SKM-1 treated with dmso at 0.1 percent for 144 hours (cell line): Measurements from ENCODE around the gene RADX.

Source experiments
- DNase-seq: peaks from one replicate; lab custom pipeline; 2025; ENCODE audit not compliant: unreplicated experiment; lab: John Stamatoyannopoulos, UW

Gene RADX

GRCh38 chrX:106684207-106684606 is 72.4 kb downstream of the RADX start:
- DNase-seq, result no peak

- no peak for DNase-seq
These were observed 80.8 kb downstream of the RADX start for GRCh38 chrX:106692425-106693065.

- DNase-seq, result no peak
These were observed 84.7 kb downstream of the RADX start for GRCh38 chrX:106696502-106696901.

- DNase-seq, result no peak
These were observed 86.9 kb downstream of the RADX start for GRCh38 chrX:106698693-106699092.

- DNase-seq, result no peak
These were observed 90.9 kb downstream of the RADX start for GRCh38 chrX:106702636-106703035.

GRCh38 chrX:106706466-106706865 is 94.7 kb downstream of the RADX start:
- DNase-seq, result no peak

- no peak for DNase-seq
These were observed 96.1 kb downstream of the RADX start for GRCh38 chrX:106707771-106708454.

- no peak for DNase-seq
These were observed 99.0 kb downstream of the RADX start for GRCh38 chrX:106710771-106711170.

- DNase-seq, result no peak
These were observed 99.6 kb downstream of the RADX start for GRCh38 chrX:106711375-106711774.

GRCh38 chrX:106716004-106716403 is 104.2 kb downstream of the RADX start:
- DNase-seq, result no peak

GRCh38 chrX:106716463-106716862 is 104.7 kb downstream of the RADX start:
- DNase-seq, result no peak

GRCh38 chrX:106718709-106719108 is 106.9 kb downstream of the RADX start:
- DNase-seq, result no peak

- peak; percentile 16 for DNase-seq
These were observed 114.2 kb downstream of the RADX start for GRCh38 chrX:106725931-106726330.

GRCh38 chrX:106726485-106727437 is 115.0 kb downstream of the RADX start, which contains the start of gene RNF128:
TSS of gene RNF128 (plus strand) at chrX:106726701. CDS start at chrX:106726914, 213 bp downstream.
- peak; percentile 32 for DNase-seq

GRCh38 chrX:106728337-106728736 is 116.6 kb downstream of the RADX start:
- no peak for DNase-seq
